Common myeloid progenitor, CD34-positive (primary cell): ENCODE results near the gene MCC.

ENCODE experiments used
- CTCF ChIA-PET: fragments of 350-600 bp; sonication (Branson Sonifier 250); formaldehyde crosslinking; loops from one replicate; lab custom pipeline; 2021; ENCODE audit warnings: antibody characterized with exemption; lab: Charles Lee
- POLR2A ChIA-PET: fragments of 350-600 bp; sonication (Branson Sonifier 250); formaldehyde crosslinking; loops from one replicate; lab custom pipeline; 2021; ENCODE audit warnings: antibody characterized with exemption; lab: Charles Lee
- DNase-seq, 3 donors: peaks; one replicate each; pipeline versions ENCODE4 v3.0.0 to v3.0.0-alpha.2; 2013
- H3K27ac ChIP-seq, 2 experiments: 1 replicate in 1 of 2; 2 replicates in 1 of 2; pipeline ENCODE4 v1.7.0; 2013; ENCODE audit warnings: inconsistent platforms in 2 of 2, low read length in 2 of 2, mild to moderate bottlenecking in 2 of 2, low read depth in 1 of 2, moderate library complexity in 1 of 2; ENCODE audit not compliant: severe bottlenecking in 2 of 2, insufficient read depth in 1 of 2, poor library complexity in 1 of 2
- H3K27me3 ChIP-seq, 5 experiments: replicated peaks in 2 of 5; 1 replicate in 3 of 5; 2 replicates in 2 of 5; pipeline versions ENCODE4 v1.6.1 to v1.7.0; 2013; ENCODE audit warnings: low read length in 4 of 5, mild to moderate bottlenecking in 2 of 5, moderate library complexity in 2 of 5, inconsistent platforms in 1 of 5; ENCODE audit not compliant: insufficient read depth in 5 of 5, control insufficient read depth in 4 of 5
- H3K36me3 ChIP-seq, 4 experiments: 1 replicate in 2 of 4; 2 replicates in 2 of 4; pipeline versions ENCODE4 v1.6.1 to v1.7.0; 2013; ENCODE audit warnings: low read length in 3 of 4, control low read depth in 1 of 4, mild to moderate bottlenecking in 1 of 4; ENCODE audit not compliant: control insufficient read depth in 4 of 4, insufficient read depth in 4 of 4
- H3K4me1 ChIP-seq, 4 experiments: 1 replicate in 3 of 4; 2 replicates in 1 of 4; pipeline versions ENCODE4 v1.6.1 to v1.7.1; 2013; ENCODE audit warnings: low read length in 3 of 4, mild to moderate bottlenecking in 3 of 4, control low read depth in 1 of 4, inconsistent platforms in 1 of 4, moderate library complexity in 1 of 4; ENCODE audit not compliant: control insufficient read depth in 4 of 4, insufficient read depth in 4 of 4; ENCODE audit errors: control extremely low read depth in 1 of 4
- H3K4me3 ChIP-seq, 7 experiments: 1 replicate in 4 of 7; 2 replicates in 3 of 7; pipeline versions ENCODE4 v1.5.1 to v1.7.0; 2013; ENCODE audit warnings: mild to moderate bottlenecking in 7 of 7, low read length in 6 of 7, moderate library complexity in 6 of 7, inconsistent platforms in 2 of 7, low read depth in 2 of 7, control low read depth in 1 of 7; ENCODE audit not compliant: insufficient read depth in 4 of 7, control insufficient read depth in 1 of 7; ENCODE audit errors: extremely low read depth in 1 of 7
- H3K9me3 ChIP-seq, 5 experiments: 1 replicate in 4 of 5; 2 replicates in 1 of 5; pipeline versions ENCODE4 v1.6.1 to v1.7.1; 2013; ENCODE audit warnings: low read length in 4 of 5, mild to moderate bottlenecking in 2 of 5, inconsistent platforms in 1 of 5, low read depth in 1 of 5, moderate library complexity in 1 of 5; ENCODE audit not compliant: control insufficient read depth in 4 of 5, insufficient read depth in 2 of 5; ENCODE audit errors: control extremely low read depth in 1 of 5
- WGBS: methylation state at CpG from one replicate; pipeline ENCODE4 v1.1.5; 2013; ENCODE audit not compliant: insufficient coverage; 5-methylcytosine and 5-hydroxymethylcytosine counted together

The MCC gene

GRCh38 chr5:113255105-113255504 lies 233.1 kb downstream of the MCC start:
- no peak overlapping the region for H3K27ac ChIP-seq
- ChIA-PET POLR2A (no interaction called here), CTCF (no interaction called here)
- H3K9me3 ChIP-seq, result no peaks in the 10 kb centered on the region
- 100% methylated on average over 1 of the region's 4 CpGs for WGBS
- peaks cover 0 to 9% (median 6%) of the 10 kb centered on the region in 5 experiments for H3K27me3 ChIP-seq
- DNase-seq, result no peak
- H3K4me1 ChIP-seq, result no peaks in the 10 kb centered on the region
- H3K4me3 ChIP-seq, result no peak overlapping the region
- H3K36me3 ChIP-seq, result no peaks in the 10 kb centered on the region

GRCh38 chr5:113253037-113253436 lies 235.2 kb downstream of the MCC start:
- CTCF ChIA-PET, result interaction anchor here (1.1 kb wide), 1 partner anchor 34 kb away, joined by 3 read pairs; no protein-coding TSS in a partner anchor

GRCh38 chr5:113252066-113252465 lies 236.2 kb downstream of the MCC start:
- H3K9me3 ChIP-seq, result no peaks in the 10 kb centered on the region
- H3K36me3 ChIP-seq, result no peaks in the 10 kb centered on the region
- ChIA-PET POLR2A (no interaction called here), CTCF (no interaction called here)
- no peak overlapping the region for H3K27ac ChIP-seq
- no peak for DNase-seq
- H3K4me1 ChIP-seq, result no peaks in the 10 kb centered on the region
- peaks cover 0 to 12% (median 5%) of the 10 kb centered on the region in 5 experiments for H3K27me3 ChIP-seq
- no peak overlapping the region for H3K4me3 ChIP-seq
- WGBS, result 100% methylated on average over 4 of the region's 7 CpGs

More at GRCh38 chr5:113253037-113253436, 235.2 kb downstream of the MCC start:
- H3K36me3 ChIP-seq, result no peaks in the 10 kb centered on the region
- no peaks in the 10 kb centered on the region for H3K9me3 ChIP-seq
- peaks cover 0 to 10% (median 7%) of the 10 kb centered on the region in 5 experiments for H3K27me3 ChIP-seq
- POLR2A ChIA-PET, result no interaction called here
- no peak for DNase-seq
- H3K4me3 ChIP-seq, result no peak overlapping the region
- no peak overlapping the region for H3K27ac ChIP-seq
- 88% methylated on average over 3 of the region's 3 CpGs for WGBS
- no peaks in the 10 kb centered on the region for H3K4me1 ChIP-seq

- H3K4me1 ChIP-seq, result no peaks in the 10 kb centered on the region
- H3K9me3 ChIP-seq, result no peaks in the 10 kb centered on the region
- H3K27ac ChIP-seq, result no peak overlapping the region
- no peak for DNase-seq
- H3K27me3 ChIP-seq, result peaks cover 0 to 13% (median 3%) of the 10 kb centered on the region in 5 experiments
- CTCF ChIA-PET, result no interaction called here
- no peak overlapping the region for H3K4me3 ChIP-seq
- 79% methylated on average over 5 of the region's 7 CpGs for WGBS
- POLR2A ChIA-PET, result no interaction called here
- H3K36me3 ChIP-seq, result no peaks in the 10 kb centered on the region
Measured at GRCh38 chr5:113250341-113250953, 237.8 kb downstream of the MCC start.

- no peak overlapping the region for H3K27ac ChIP-seq
- CTCF ChIA-PET, result no interaction called here
Measured at GRCh38 chr5:113249206-113249605, 239.0 kb downstream of the MCC start.

GRCh38 chr5:113246361-113246870 lies 241.8 kb downstream of the MCC start:
- ChIA-PET POLR2A (no interaction called here), CTCF (interaction anchor here (0.6 kb wide), 1 partner anchor 1622 kb away, joined by 4 read pairs; no protein-coding TSS in a partner anchor)
- H3K4me3 ChIP-seq, result no peak overlapping the region
- 61% methylated on average over 5 of the region's 5 CpGs for WGBS
- H3K36me3 ChIP-seq, result no peaks in the 10 kb centered on the region
- no peak overlapping the region for H3K27ac ChIP-seq
- no peak for DNase-seq
- no peaks in the 10 kb centered on the region for H3K9me3 ChIP-seq
- no peaks in the 10 kb centered on the region for H3K4me1 ChIP-seq
- H3K27me3 ChIP-seq, result peaks cover 0 to 10% (median 5%) of the 10 kb centered on the region in 5 experiments

More at GRCh38 chr5:113249206-113249605, 239.0 kb downstream of the MCC start:
- H3K9me3 ChIP-seq, result no peaks in the 10 kb centered on the region
- H3K27me3 ChIP-seq, result peaks cover 0 to 13% (median 3%) of the 10 kb centered on the region in 5 experiments
- H3K36me3 ChIP-seq, result no peaks in the 10 kb centered on the region
- DNase-seq, result no peak
- H3K4me1 ChIP-seq, result no peaks in the 10 kb centered on the region
- POLR2A ChIA-PET, result no interaction called here
- no peak overlapping the region for H3K4me3 ChIP-seq
- 100% methylated on average over 1 of the region's 1 CpG for WGBS

- ChIA-PET POLR2A (no interaction called here), CTCF (no interaction called here)
- Histone ChIP-seq H3K27ac (no peak overlapping the region), H3K4me1 (no peaks in the 10 kb centered on the region), H3K9me3 (no peaks in the 10 kb centered on the region), H3K36me3 (no peaks in the 10 kb centered on the region), H3K27me3 (peaks cover 0 to 10% (median 5%) of the 10 kb centered on the region in 5 experiments), H3K4me3 (no peak overlapping the region)
- no peak for DNase-seq
- WGBS, result 100% methylated on average over 1 of the region's 2 CpGs
Measured at GRCh38 chr5:113245427-113246225, 242.6 kb downstream of the MCC start.
